WERI-Rb-1 (cell line): ENCODE results near the gene GGNBP2.
A peak's percentile ranks its signal among the peaks of the same experiment; 100 is the strongest.

Experiments
- DNase-seq: peaks from one replicate; pipeline ENCODE4 v3.0.0-alpha.2; 2020
- H3K27ac ChIP-seq: fragments of 250-450 bp; sonication (Bioruptor Pico); 2 replicates; pipeline ENCODE4 v1.5.1; 2020; ENCODE audit warnings: mild to moderate bottlenecking, moderate library complexity
- H3K27me3 ChIP-seq: fragments of 250-450 bp; sonication (Bioruptor Pico); 2 replicates; pipeline ENCODE4 v1.5.1; 2021; ENCODE audit warnings: mild to moderate bottlenecking, low read depth, moderate library complexity; ENCODE audit not compliant: insufficient read depth, severe bottlenecking
- H3K36me3 ChIP-seq: fragments of 250-450 bp; sonication (Bioruptor Pico); 2 replicates; pipeline ENCODE4 v1.5.1; 2020; ENCODE audit warnings: mild to moderate bottlenecking, moderate library complexity
- H3K4me3 ChIP-seq: 2 replicates; pipeline ENCODE4 v1.5.1; 2011; ENCODE audit warnings: low read depth, mild to moderate bottlenecking, control low read depth, low read length
- H3K9me3 ChIP-seq: fragments of 250-450 bp; sonication (Bioruptor Pico); 2 replicates; pipeline ENCODE4 v1.5.1; 2021; ENCODE audit warnings: mild to moderate bottlenecking, moderate library complexity; ENCODE audit not compliant: severe bottlenecking
- TF ChIP-seq, protein P1 (sequence below): IDR thresholded peaks from 2 replicates; pipeline ENCODE4 v1.5.1; 2011; ENCODE audit warnings: low read depth, mild to moderate bottlenecking, control low read depth, inconsistent platforms, low read length

Gene GGNBP2

GRCh38 chr17:36542755-36543154, 2.0 kb upstream of the GGNBP2 start:
- Histone ChIP-seq H3K27ac (no peak overlapping the region), H3K4me3 (no peak overlapping the region), H3K36me3 (peaks cover 18% of the 10 kb centered on the region), H3K9me3 (no peaks in the 10 kb centered on the region), H3K27me3 (no peaks in the 10 kb centered on the region)
- TF ChIP-seq, protein P1, sequence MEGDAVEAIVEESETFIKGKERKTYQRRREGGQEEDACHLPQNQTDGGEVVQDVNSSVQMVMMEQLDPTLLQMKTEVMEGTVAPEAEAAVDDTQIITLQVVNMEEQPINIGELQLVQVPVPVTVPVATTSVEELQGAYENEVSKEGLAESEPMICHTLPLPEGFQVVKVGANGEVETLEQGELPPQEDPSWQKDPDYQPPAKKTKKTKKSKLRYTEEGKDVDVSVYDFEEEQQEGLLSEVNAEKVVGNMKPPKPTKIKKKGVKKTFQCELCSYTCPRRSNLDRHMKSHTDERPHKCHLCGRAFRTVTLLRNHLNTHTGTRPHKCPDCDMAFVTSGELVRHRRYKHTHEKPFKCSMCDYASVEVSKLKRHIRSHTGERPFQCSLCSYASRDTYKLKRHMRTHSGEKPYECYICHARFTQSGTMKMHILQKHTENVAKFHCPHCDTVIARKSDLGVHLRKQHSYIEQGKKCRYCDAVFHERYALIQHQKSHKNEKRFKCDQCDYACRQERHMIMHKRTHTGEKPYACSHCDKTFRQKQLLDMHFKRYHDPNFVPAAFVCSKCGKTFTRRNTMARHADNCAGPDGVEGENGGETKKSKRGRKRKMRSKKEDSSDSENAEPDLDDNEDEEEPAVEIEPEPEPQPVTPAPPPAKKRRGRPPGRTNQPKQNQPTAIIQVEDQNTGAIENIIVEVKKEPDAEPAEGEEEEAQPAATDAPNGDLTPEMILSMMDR = no peak
- DNase-seq = no peak

DNA sequence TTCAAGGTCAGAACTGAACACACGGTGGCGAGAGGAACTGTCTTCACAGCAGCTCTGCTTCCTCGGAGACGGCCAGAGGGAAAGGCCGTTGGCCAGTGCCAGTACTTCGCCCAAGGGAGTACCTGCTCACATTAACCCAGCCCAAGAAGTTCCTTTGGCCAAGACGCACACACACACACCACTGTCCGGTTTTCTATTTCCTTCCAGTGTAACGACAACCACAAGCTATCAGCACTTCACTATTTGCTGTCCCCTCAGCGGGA, 744 bp upstream of the GGNBP2 start:
- no peaks in the 10 kb centered on the region for H3K27me3 ChIP-seq
- DNase-seq = peak; percentile 53
- no peaks in the 10 kb centered on the region for H3K9me3 ChIP-seq
- H3K36me3 ChIP-seq = peaks cover 25% of the 10 kb centered on the region
- H3K4me3 ChIP-seq = peak overlapping the region; percentile 77
- TF ChIP-seq, protein P1 = 0 out of 2 replicates have a peak, but pooled peaks have one; percentile 13
- peak overlapping the region; percentile 99 for H3K27ac ChIP-seq

DNA sequence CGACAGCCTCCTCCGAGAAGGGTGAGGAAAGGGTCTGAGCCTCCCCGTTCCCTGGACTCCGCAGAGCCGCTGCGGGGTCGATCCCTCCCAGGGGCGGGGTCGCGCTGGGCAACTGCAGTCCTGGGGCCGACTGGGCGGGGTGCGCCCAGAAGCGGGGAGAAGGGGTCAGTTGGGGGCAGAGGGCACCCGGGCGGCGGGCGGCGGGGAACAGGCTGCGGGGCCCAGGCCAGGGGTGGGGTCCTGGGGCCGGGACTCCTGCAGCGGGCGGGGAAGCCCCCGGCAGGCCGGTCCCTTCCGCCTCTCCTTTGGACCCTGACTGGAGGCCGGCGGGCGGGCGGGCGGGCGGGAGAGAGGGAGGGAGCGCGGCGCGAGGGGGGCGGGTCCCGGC, 352 bp downstream of the GGNBP2 start:
- H3K4me3 ChIP-seq = peak overlapping the region; percentile 96
- no peak for DNase-seq

DNA sequence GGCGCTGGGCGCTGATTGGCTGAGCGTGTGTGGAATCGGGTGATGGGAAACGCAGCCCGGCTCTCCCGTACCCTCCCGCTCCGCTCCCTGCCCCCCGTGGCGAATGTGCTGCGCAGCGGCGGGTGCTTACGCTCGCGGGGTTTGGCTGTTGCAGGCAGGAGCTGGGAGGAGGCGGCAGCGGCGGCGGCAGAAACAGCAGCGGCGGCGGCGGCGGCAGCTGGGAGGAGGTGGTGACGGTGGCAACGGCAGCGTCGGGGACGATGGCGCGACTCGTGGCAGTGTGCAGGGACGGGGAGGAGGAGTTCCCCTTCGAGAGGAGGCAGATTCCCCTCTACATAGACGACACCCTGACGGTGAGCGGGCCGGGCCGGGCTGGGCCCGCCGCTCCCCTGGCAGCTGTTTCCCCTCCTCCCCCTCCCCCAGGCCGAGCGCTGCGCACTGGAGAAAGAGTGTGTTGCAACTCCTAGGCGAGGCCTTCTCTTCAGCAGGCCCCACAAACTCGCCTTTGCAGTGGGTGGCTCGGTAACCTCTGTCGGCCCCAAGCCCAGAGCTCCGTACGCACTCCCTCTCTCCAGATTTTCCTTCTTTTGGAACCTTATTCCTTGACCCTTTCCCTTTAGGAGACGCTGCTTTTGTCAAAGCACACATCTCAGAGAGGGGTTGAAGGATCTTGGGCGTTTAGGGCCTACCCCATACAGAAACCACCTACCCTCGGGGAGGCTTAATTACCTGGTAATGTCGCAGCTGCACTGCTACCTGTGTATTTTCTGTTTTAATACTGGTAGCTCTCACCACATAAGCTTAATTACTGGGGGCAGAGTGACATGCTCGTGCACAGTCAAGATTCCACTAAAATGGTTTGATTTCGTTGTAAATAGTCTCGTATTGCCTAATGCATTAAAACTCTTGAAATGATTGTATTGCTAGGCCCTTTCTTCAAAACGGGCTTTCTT, 1.0 kb downstream of the GGNBP2 start:
- H3K9me3 ChIP-seq = no peaks in the 10 kb centered on the region
- H3K27me3 ChIP-seq = no peaks in the 10 kb centered on the region
- H3K36me3 ChIP-seq = peaks cover 33% of the 10 kb centered on the region
- peak overlapping the region; percentile 96 for H3K4me3 ChIP-seq
- H3K27ac ChIP-seq = peak overlapping the region; percentile 99
- DNase-seq = peak; percentile 98
- TF ChIP-seq, protein P1 = 0 out of 2 replicates have a peak, but pooled peaks have one; percentile 15

More for the DNA sequence above, 352 bp downstream of the GGNBP2 start:
- Histone ChIP-seq H3K9me3 (no peaks in the 10 kb centered on the region), H3K27ac (peak overlapping the region; percentile 99), H3K36me3 (peaks cover 31% of the 10 kb centered on the region), H3K27me3 (no peaks in the 10 kb centered on the region)
- TF ChIP-seq, protein P1 = no peak

- peak overlapping the region; percentile 96 for H3K4me3 ChIP-seq
- H3K27me3 ChIP-seq = no peaks in the 10 kb centered on the region
- H3K36me3 ChIP-seq = peaks cover 33% of the 10 kb centered on the region
- H3K27ac ChIP-seq = peak overlapping the region; percentile 99
- no peak for DNase-seq
- H3K9me3 ChIP-seq = no peaks in the 10 kb centered on the region
- TF ChIP-seq, protein P1 = no peak
Measured at GRCh38 chr17:36546418-36547093, 1.8 kb downstream of the GGNBP2 start.
